ENCODE data around the gene INTS11. TPM values are rescaled to one million over a fixed set of nuclear protein-coding genes. Genes with fewer than 3 reads are reported as not detected.

Gene INTS11
- total and polyA plus RNA-seq, 7 experiments from 2014 or later: 62.8 to 187 (median 134) TPM

DNA sequence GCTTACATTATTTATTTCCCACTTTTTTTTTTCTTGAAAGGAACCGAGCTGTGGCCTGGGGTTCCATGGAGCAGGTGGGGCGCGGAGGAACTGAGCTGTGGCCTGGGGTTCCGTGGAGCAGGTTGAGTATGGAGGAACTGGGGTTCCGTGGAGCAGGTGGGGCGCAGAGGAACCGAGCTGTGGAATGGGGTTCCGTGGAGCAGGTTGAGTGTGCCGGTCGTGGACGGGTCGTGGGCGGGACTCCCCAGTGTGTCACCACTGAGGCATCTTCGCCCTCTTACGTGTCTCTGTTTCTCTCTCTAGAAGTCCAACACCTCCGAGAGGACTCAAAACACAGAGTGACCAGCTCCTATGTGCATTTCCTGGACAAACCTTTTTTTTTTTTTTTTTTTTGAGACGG is 45.4 kb downstream of the INTS11 start:
- H3K4me1 Mint-ChIP-seq: peaks cover 0 to 5% (median 3%) of the 10 kb centered on the region in 7 donors
- H3K4me3 ChIP-seq (ENCODE audit: low read length): no peak overlapping the region
- H3K27me3 ChIP-seq (ENCODE audit: control insufficient read depth in 2 of 2, insufficient read depth in 2 of 2, low read length in 2 of 2): no peaks in the 10 kb centered on the region
- ATAC-seq: no peak
- no peak overlapping the region for H3K27ac Mint-ChIP-seq
- no peak overlapping the region for H3K27ac ChIP-seq (ENCODE audit: low read depth, low read length)
- H3K27me3 Mint-ChIP-seq: no peaks in the 10 kb centered on the region
- no peak overlapping the region for H3K4me3 Mint-ChIP-seq
- peaks cover 0 to 2% (median 0%) of the 10 kb centered on the region in 3 experiments for H3K36me3 ChIP-seq (ENCODE audit: control insufficient read depth in 2 of 3, insufficient read depth in 3 of 3, low read length in 3 of 3)
- no peaks in the 10 kb centered on the region for H3K9me3 Mint-ChIP-seq
- ChIA-PET POLR2A (no interaction called here), CTCF (no interaction called here)
- intact Hi-C loops (cut with micrococcal nuclease): no loop called here
- H3K36me3 Mint-ChIP-seq: no peaks in the 10 kb centered on the region
- no peak for DNase-seq
- no peaks in the 10 kb centered on the region for H3K9me3 ChIP-seq (ENCODE audit: control insufficient read depth in 2 of 3, low read length in 3 of 3)
- peaks cover 0 to 6% of the 10 kb centered on the region in 2 donors for H3K4me1 ChIP-seq (ENCODE audit: control insufficient read depth in 2 of 2, insufficient read depth in 2 of 2, low read length in 2 of 2)

DNA sequence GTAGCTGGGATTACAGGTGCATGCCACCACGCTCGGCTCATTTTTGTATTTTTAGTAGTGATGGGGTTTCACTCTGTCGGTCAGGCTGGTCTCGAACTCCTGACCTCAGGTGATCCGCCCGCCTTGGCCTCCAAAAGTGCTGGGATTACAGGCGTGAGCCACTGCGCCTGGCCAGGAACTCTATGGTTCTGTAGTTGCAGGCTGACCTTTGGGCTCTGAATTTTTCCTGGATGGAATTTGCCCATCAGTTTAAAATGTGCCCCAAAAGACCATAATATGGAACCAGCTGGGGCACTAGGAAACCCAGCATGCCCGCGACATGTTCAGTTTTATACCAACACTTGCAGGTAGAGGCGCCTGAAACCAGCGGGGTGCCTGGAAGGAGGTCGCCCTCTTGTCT is 45.8 kb downstream of the INTS11 start:
- ATAC-seq: no peak
- Histone ChIP-seq H3K27me3 (ENCODE audit: control insufficient read depth in 2 of 2, insufficient read depth in 2 of 2, low read length in 2 of 2) (no peaks in the 10 kb centered on the region), H3K36me3 (ENCODE audit: control insufficient read depth in 2 of 3, insufficient read depth in 3 of 3, low read length in 3 of 3) (peaks cover 0 to 3% (median 0%) of the 10 kb centered on the region in 3 experiments), H3K4me1 (ENCODE audit: control insufficient read depth in 2 of 2, insufficient read depth in 2 of 2, low read length in 2 of 2) (peaks cover 0 to 6% of the 10 kb centered on the region in 2 donors), H3K9me3 (ENCODE audit: control insufficient read depth in 2 of 3, low read length in 3 of 3) (no peaks in the 10 kb centered on the region), H3K27ac (ENCODE audit: low read depth, low read length) (no peak overlapping the region), H3K4me3 (ENCODE audit: low read length) (no peak overlapping the region)
- Mint-ChIP-seq H3K27me3 (no peaks in the 10 kb centered on the region), H3K9me3 (no peaks in the 10 kb centered on the region), H3K4me3 (no peak overlapping the region), H3K27ac (no peak overlapping the region), H3K4me1 (peaks cover 0 to 5% (median 3%) of the 10 kb centered on the region in 7 donors), H3K36me3 (no peaks in the 10 kb centered on the region)
- DNase-seq: no peak
- ChIA-PET CTCF (no interaction called here), POLR2A (no interaction called here)
- intact Hi-C loops (cut with micrococcal nuclease): no loop called here

DNA sequence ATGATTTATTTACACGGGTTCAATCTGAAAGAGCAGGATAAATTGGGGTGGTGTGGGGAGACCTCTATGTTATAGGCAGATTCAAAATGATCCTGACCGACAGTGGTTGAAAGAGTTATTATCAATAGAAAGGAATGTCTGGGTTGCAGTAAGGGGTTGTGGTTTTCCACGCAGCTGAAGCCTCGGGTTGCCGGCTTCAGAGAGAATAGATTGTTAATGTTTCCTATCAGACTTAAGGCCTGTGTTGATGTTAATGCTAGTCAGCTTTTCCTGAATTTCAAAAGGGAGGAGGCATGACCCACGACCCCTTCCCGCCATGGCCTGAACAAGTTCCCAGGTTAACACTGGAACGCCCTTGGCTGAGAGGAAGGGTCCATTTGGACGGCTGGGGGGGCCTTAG is 48.6 kb downstream of the INTS11 start:
- Mint-ChIP-seq H3K27me3 (no peaks in the 10 kb centered on the region), H3K27ac (peak overlapping the region in 4 of 9 donors; percentile 6 to 82 (median 48)), H3K4me1 (peaks cover 9 to 28% (median 22%) of the 10 kb centered on the region in 7 donors), H3K36me3 (peaks cover 0 to 9% (median 0%) of the 10 kb centered on the region in 5 donors), H3K9me3 (no peaks in the 10 kb centered on the region), H3K4me3 (peak overlapping the region in 9 of 10 donors; percentile 2 to 81 (median 59))
- ChIA-PET CTCF (no interaction called here), POLR2A (no interaction called here)
- no peak for DNase-seq
- Histone ChIP-seq H3K27me3 (ENCODE audit: control insufficient read depth in 2 of 2, insufficient read depth in 2 of 2, low read length in 2 of 2) (no peaks in the 10 kb centered on the region), H3K9me3 (ENCODE audit: control insufficient read depth in 2 of 3, low read length in 3 of 3) (no peaks in the 10 kb centered on the region), H3K27ac (ENCODE audit: low read depth, low read length) (no peak overlapping the region), H3K36me3 (ENCODE audit: control insufficient read depth in 2 of 3, insufficient read depth in 3 of 3, low read length in 3 of 3) (peaks cover 0 to 7% (median 0%) of the 10 kb centered on the region in 3 experiments), H3K4me3 (ENCODE audit: low read length) (no peak overlapping the region), H3K4me1 (ENCODE audit: control insufficient read depth in 2 of 2, insufficient read depth in 2 of 2, low read length in 2 of 2) (peaks cover 22 to 27% of the 10 kb centered on the region in 2 donors)
- no peak for ATAC-seq
- intact Hi-C loops (cut with micrococcal nuclease): loop anchor here in 1 of 2 donors (2.0 kb wide), 1 partner anchor 123 kb away; the partner anchor contains the start of gene CCNL2

DNA sequence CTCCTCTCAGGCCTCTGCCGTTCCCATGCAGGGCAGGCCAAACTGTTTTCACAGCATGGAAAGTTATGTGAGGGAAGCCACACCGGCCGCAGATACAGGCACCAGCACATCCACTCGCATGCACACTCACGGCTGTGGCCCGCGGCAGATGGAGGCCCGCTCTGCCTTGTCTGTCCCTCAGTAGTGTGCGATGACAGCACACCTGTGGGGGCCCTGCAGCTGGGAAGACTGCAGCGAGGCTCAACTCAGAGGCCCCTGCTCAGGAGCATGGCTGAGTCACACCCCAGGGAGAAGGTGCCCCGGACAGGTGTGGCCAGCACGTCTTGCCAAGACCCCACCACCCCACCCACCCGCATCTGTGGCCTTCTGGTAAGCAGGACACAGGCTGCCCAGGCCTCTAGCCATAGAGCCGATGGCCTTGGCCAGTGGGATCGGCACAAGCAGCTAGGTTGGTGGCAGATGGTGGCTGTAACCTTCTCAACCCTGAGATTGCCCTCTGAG is 49.5 kb downstream of the INTS11 start:
- ChIA-PET POLR2A (no interaction called here), CTCF (no interaction called here)
- peaks cover 0 to 8% (median 0%) of the 10 kb centered on the region in 3 experiments for H3K36me3 ChIP-seq (ENCODE audit: control insufficient read depth in 2 of 3, insufficient read depth in 3 of 3, low read length in 3 of 3)
- no peak for ATAC-seq
- DNase-seq: no peak
- no peaks in the 10 kb centered on the region for H3K27me3 ChIP-seq (ENCODE audit: control insufficient read depth in 2 of 2, insufficient read depth in 2 of 2, low read length in 2 of 2)
- H3K4me1 ChIP-seq (ENCODE audit: control insufficient read depth in 2 of 2, insufficient read depth in 2 of 2, low read length in 2 of 2): peaks cover 28 to 35% of the 10 kb centered on the region in 2 donors
- Mint-ChIP-seq H3K36me3 (peaks cover 0 to 11% (median 0%) of the 10 kb centered on the region in 5 donors), H3K27me3 (no peaks in the 10 kb centered on the region), H3K4me3 (peak overlapping the region; percentile 52 to 90 (median 68)), H3K4me1 (peaks cover 18 to 37% (median 30%) of the 10 kb centered on the region in 7 donors), H3K9me3 (no peaks in the 10 kb centered on the region), H3K27ac (peak overlapping the region in 3 of 9 donors; percentile 24 to 62 (median 48))
- H3K9me3 ChIP-seq (ENCODE audit: control insufficient read depth in 2 of 3, low read length in 3 of 3): no peaks in the 10 kb centered on the region
- H3K4me3 ChIP-seq (ENCODE audit: low read length): peak overlapping the region; percentile 61
- no peak overlapping the region for H3K27ac ChIP-seq (ENCODE audit: low read depth, low read length)
- intact Hi-C loops (cut with micrococcal nuclease): loop anchor here (2.0 to 5.0 kb wide), 3 partner anchors 63 to 243 kb away; partner anchors contain the start of genes CCNL2 (in 1 of the 2) and TNFRSF4 (in 1 of the 2)

DNA sequence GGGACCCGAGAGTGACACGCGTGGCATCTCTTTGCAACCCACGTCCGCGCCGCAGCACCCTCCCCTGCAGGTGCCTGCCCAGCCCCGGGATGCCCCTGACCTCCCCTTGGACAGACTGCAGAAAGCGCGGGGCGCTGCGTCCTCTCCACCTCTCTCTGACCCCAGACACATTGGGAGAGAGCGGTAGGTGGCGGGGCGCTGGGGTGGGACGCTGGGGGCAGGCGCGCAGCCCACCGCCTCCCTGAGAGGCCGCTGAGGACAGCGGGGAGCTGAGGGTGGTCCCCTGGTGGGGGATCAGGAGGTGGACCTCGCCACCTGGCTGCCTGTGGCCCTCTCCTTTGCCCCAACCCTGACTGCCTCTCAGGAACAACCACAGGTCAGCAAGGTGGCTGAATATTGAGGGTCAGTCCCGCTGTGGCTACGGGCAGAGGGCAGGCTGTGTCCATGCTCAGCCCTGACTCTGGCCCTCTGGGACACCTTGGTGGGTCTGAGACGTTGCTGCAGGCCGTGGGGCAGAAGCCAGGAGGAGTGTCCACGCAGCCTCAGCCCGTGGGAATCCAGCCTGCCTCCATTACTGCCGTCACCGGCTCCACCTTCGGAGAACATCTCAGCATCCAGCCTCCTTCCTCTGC is 50.0 kb downstream of the INTS11 start:
- no peaks in the 10 kb centered on the region for H3K27me3 ChIP-seq (ENCODE audit: control insufficient read depth in 2 of 2, insufficient read depth in 2 of 2, low read length in 2 of 2)
- Mint-ChIP-seq H3K9me3 (no peaks in the 10 kb centered on the region), H3K4me1 (peaks cover 21 to 42% (median 35%) of the 10 kb centered on the region in 7 donors), H3K27me3 (no peaks in the 10 kb centered on the region), H3K27ac (peak overlapping the region in 3 of 9 donors; percentile 24 to 62 (median 48)), H3K36me3 (peaks cover 0 to 11% (median 0%) of the 10 kb centered on the region in 5 donors), H3K4me3 (peak overlapping the region; percentile 52 to 90 (median 68))
- H3K4me3 ChIP-seq (ENCODE audit: low read length): peak overlapping the region; percentile 61
- no peaks in the 10 kb centered on the region for H3K9me3 ChIP-seq (ENCODE audit: control insufficient read depth in 2 of 3, low read length in 3 of 3)
- peaks cover 28 to 39% of the 10 kb centered on the region in 2 donors for H3K4me1 ChIP-seq (ENCODE audit: control insufficient read depth in 2 of 2, insufficient read depth in 2 of 2, low read length in 2 of 2)
- H3K36me3 ChIP-seq (ENCODE audit: control insufficient read depth in 2 of 3, insufficient read depth in 3 of 3, low read length in 3 of 3): peaks cover 0 to 8% (median 0%) of the 10 kb centered on the region in 3 experiments
- no peak for ATAC-seq
- CTCF ChIA-PET: interaction anchor here (1.0 kb wide), 1 partner anchor 13 kb away, joined by 3 read pairs; no protein-coding TSS in a partner anchor
- peak overlapping the region; percentile 90 for H3K27ac ChIP-seq (ENCODE audit: low read depth, low read length)
- intact Hi-C loops (cut with micrococcal nuclease): loop anchor here (2.0 to 5.0 kb wide), 3 partner anchors 62 to 242 kb away; partner anchors contain the start of genes CCNL2 (in 1 of the 2) and TNFRSF4 (in 1 of the 2)
- POLR2A ChIA-PET: interaction anchor here (0.6 to 1.8 kb wide), 6 partner anchors 23 to 285 kb away, joined by 4 to 6 read pairs (median 4); partner anchors contain the start of gene CCNL2
- no peak for DNase-seq

DNA sequence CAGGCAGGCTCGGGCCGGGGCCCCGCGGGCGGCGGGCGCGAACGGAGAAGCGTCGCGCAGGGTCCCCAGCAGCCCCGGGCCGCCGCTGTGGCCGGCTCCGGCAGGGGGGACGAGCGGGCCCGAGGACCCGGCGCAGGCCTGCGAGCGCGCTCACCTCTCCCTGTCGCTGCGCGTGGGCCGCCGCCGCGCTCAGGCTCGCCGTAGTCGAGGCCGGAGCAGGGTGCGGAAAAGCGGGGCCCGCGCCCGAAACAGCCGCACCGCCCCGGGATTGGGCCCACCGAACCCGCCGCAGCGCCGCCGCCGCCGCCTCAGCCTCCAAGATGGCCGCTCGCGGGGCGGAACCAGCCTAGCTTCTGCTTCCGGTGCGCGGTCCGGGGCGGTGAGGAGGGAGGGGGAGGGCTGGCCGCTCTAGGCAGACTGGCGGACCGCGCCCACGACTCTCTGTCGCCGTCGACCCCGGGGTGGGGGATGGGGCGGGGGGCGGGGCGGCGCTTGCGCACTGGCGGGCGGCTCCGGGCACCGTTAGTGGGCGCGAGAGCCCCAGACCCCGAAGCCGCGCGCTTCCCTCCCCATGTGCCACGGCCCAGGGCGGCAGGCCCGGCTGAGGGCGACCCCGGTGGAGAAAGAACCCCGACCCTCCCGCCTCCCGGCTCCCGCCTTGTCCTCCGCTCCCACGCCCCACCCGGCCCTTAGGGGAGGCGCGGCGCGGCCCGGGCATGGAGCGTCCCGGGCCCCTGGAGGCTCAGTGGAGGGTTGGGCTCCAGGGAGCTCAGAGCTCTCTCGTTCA is 50.8 kb downstream of the INTS11 start, which contains the start of gene UBE2J2:
Gene UBE2J2, minus strand, starts transcription at position 343 of the 787 bp plus-strand sequence. CDS start 5,862 bp downstream, outside the sequence.
- H3K4me3 Mint-ChIP-seq: peak within 1 kb of the TSS; percentile 79 to 92 (median 88)
- Histone ChIP-seq H3K4me1 (ENCODE audit: control insufficient read depth in 2 of 2, insufficient read depth in 2 of 2, low read length in 2 of 2) (peaks cover 28 to 39% of the 10 kb centered on the region in 2 donors), H3K36me3 (ENCODE audit: control insufficient read depth in 2 of 3, insufficient read depth in 3 of 3, low read length in 3 of 3) (peaks cover 0 to 9% (median 0%) of the 10 kb centered on the region in 3 experiments), H3K9me3 (ENCODE audit: control insufficient read depth in 2 of 3, low read length in 3 of 3) (no peaks in the 10 kb centered on the region), H3K27me3 (ENCODE audit: control insufficient read depth in 2 of 2, insufficient read depth in 2 of 2, low read length in 2 of 2) (no peaks in the 10 kb centered on the region), H3K4me3 (ENCODE audit: low read length) (peak within 1 kb of the TSS; percentile 77), H3K27ac (ENCODE audit: low read depth, low read length) (peak within 1 kb of the TSS; percentile 90)
- DNase-seq (peak; percentile 83 to 92 (median 90)), ATAC-seq (peak; percentile 99)
- CTCF ChIA-PET: interaction anchor here (1.0 kb wide), 1 partner anchor 12 kb away, joined by 3 read pairs; no protein-coding TSS in a partner anchor
- intact Hi-C loops (cut with micrococcal nuclease): loop anchor here (1.0 to 5.0 kb wide), 9 partner anchors 23 to 241 kb away; partner anchors contain the start of genes B3GALT6 (in 2 of the 2), C1orf159 (in 2 of the 2), PUSL1 (in 2 of the 2) and SDF4 (in 2 of the 2)
- POLR2A ChIA-PET: interaction anchor here (0.6 to 1.8 kb wide), 6 partner anchors 23 to 285 kb away, joined by 4 to 6 read pairs (median 4); partner anchors contain the start of gene CCNL2
- no peaks in the 10 kb centered on the region for H3K9me3 Mint-ChIP-seq
- H3K4me1 Mint-ChIP-seq: peaks cover 21 to 45% (median 35%) of the 10 kb centered on the region in 7 donors
- H3K27me3 Mint-ChIP-seq: no peaks in the 10 kb centered on the region
- peak within 1 kb of the TSS; percentile 36 to 94 (median 83) for H3K27ac Mint-ChIP-seq
- peaks cover 0 to 11% (median 0%) of the 10 kb centered on the region in 5 donors for H3K36me3 Mint-ChIP-seq

All from naive thymus-derived CD4-positive, alpha-beta T cell (primary cell).